Loucy (cell line): ENCODE data around the gene SNUPN.

Experiments
- CTCF ChIP-seq: fragments of 200-600 bp; sonication (generic); conservative IDR thresholded peaks from 2 replicates; pipeline ENCODE4 v1.5.1; 2014; ENCODE audit warnings: mild to moderate bottlenecking, antibody characterized with exemption, low read length
- EZH2phosphoT487 ChIP-seq: fragments of 200-600 bp; IDR thresholded peaks from 2 replicates; pipeline ENCODE4 v1.6.1; 2018; ENCODE audit warnings: antibody characterized with exemption, mild to moderate bottlenecking, moderate library complexity, borderline replicate concordance

DNA sequence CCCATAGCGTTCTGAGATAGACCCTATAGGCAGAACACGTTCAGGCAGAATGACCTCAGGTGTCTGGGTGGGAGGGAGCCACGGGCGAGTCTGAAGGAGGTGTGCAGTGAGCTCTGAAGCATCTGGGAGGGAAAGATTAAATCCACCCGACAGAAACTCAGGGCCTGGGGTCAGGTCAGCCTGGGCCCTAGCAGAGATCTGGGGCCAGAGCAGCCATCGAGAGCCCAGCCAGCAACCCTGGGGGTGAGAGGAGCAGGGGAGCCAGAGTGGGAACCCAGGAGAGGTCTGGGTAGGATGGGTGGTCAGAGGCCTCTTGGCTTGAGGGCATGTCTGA is 44.3 kb upstream of the SNUPN start:
- TF ChIP-seq CTCF (no peak), EZH2phosphoT487 (no peak)
